Cardiac muscle cell (in vitro differentiated cells and primary cell): ENCODE results near the gene TMEM208. TPM values are rescaled to one million over a fixed set of nuclear protein-coding genes. Genes with fewer than 3 reads are reported as not detected.

Source experiments
- DNase-seq, 2 donors: peaks; one replicate each; pipeline versions ENCODE4 v3.0.0 to v3.0.0-alpha.2; 2010 to 2017; ENCODE audit warnings: low read depth in 1 of 2, low spot score in 1 of 2
- H3K27ac ChIP-seq: fragments of 200-600 bp; sonication (generic); 2 replicates; pipeline ENCODE4 v1.5.1; 2016
- H3K27me3 ChIP-seq: fragments of 200-600 bp; sonication (generic); 2 replicates; pipeline ENCODE4 v1.6.0; 2016; ENCODE audit warnings: control low read depth
- H3K36me3 ChIP-seq: fragments of 200-600 bp; sonication (generic); 2 replicates; pipeline ENCODE4 v1.5.1; 2016; ENCODE audit warnings: control low read depth
- H3K4me1 ChIP-seq: fragments of 200-600 bp; sonication (generic); 2 replicates; pipeline ENCODE4 v1.8.1; 2017; ENCODE audit warnings: low read depth, mild to moderate bottlenecking, mixed run types
- H3K4me3 ChIP-seq: fragments of 200-600 bp; sonication (generic); 2 replicates; pipeline ENCODE4 v1.5.1; 2016; ENCODE audit warnings: mild to moderate bottlenecking
- H3K9me3 ChIP-seq: fragments of 200-600 bp; sonication (generic); 2 replicates; pipeline ENCODE4 v1.5.1; 2017; ENCODE audit warnings: low read depth, mild to moderate bottlenecking, control low read depth
- polyA plus RNA-seq: library from polyadenylated mRNA; unstranded; fragments of >200 nt; fragmentation: Nextera tagmentation; extraction: Ambion mirVana; gene quantifications from 2 replicates; pipeline ENCODE4 v1.2.1, GENCODE V29; 2016
- total RNA-seq: library from RNA; depleted of rRNA; stranded (reverse); fragments of >200 nt; gene quantifications from 2 replicates; pipeline ENCODE4 v1.2.3, GENCODE V29; 2016
- TF ChIP-seq, protein P1 (sequence below): IDR thresholded peaks from 2 replicates; pipeline ENCODE4 v1.5.1; 2012; ENCODE audit warnings: low read depth, mild to moderate bottlenecking, low read length

The TMEM208 gene
- total and polyA plus RNA-seq, 2 experiments from 2014 or later: 29.6 to 89.0 TPM

DNA sequence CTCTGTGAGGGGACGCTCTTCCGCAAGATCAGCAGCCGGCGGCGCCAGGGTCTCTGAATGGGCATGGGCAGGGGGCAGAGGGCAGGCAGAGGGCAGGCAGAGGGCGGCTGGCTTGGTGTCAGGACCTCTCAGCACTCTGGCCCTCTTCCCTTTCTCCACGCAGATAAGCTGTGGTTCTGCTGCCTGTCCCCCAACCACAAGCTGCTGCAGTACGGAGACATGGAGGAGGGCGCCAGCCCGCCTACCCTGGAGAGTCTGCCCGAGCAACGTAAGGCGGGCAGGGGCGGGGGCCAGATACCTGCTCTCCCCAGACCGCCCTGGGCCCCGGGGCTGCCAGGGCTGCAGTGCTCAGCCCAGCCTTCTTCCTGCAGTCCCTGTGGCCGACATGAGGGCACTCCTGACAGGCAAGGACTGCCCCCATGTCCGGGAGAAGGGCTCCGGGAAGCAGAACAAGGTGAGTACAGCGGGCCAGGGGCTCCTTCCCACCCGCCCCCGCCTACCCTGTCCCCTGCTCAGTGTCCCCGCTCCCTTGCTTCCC is 23.9 kb upstream of the TMEM208 start:
- Histone ChIP-seq H3K36me3 (peaks cover 6% of the 10 kb centered on the region), H3K4me3 (no peak overlapping the region), H3K27me3 (no peaks in the 10 kb centered on the region), H3K9me3 (no peaks in the 10 kb centered on the region), H3K4me1 (no peaks in the 10 kb centered on the region), H3K27ac (no peak overlapping the region)
- TF ChIP-seq, protein P1, sequence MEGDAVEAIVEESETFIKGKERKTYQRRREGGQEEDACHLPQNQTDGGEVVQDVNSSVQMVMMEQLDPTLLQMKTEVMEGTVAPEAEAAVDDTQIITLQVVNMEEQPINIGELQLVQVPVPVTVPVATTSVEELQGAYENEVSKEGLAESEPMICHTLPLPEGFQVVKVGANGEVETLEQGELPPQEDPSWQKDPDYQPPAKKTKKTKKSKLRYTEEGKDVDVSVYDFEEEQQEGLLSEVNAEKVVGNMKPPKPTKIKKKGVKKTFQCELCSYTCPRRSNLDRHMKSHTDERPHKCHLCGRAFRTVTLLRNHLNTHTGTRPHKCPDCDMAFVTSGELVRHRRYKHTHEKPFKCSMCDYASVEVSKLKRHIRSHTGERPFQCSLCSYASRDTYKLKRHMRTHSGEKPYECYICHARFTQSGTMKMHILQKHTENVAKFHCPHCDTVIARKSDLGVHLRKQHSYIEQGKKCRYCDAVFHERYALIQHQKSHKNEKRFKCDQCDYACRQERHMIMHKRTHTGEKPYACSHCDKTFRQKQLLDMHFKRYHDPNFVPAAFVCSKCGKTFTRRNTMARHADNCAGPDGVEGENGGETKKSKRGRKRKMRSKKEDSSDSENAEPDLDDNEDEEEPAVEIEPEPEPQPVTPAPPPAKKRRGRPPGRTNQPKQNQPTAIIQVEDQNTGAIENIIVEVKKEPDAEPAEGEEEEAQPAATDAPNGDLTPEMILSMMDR: no peak
- no peak for DNase-seq

DNA sequence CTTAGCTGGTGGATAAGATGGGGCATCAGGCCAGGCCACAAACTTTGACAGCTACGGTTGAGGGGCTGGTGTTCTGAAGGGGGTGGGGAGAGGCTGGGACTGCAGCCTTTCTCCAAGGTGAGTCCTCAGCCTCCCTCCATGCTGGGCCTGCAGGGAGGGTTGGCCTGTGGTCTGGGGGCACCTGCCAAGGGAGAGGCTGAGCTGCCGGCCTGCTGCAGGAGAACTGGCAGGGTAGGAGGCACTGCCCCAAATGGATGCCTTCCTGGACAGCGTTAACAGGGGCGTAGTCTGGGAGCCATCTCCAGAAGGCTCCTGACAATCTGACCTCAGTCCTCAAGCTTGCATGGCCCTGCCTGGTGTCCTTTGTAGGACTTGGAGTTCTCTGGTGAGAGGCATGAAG is 22.9 kb upstream of the TMEM208 start:
- no peaks in the 10 kb centered on the region for H3K9me3 ChIP-seq
- H3K27me3 ChIP-seq: no peaks in the 10 kb centered on the region
- no peaks in the 10 kb centered on the region for H3K4me1 ChIP-seq
- TF ChIP-seq, protein P1: no peak
- H3K4me3 ChIP-seq: no peak overlapping the region
- DNase-seq: no peak
- no peak overlapping the region for H3K27ac ChIP-seq
- peaks cover 2% of the 10 kb centered on the region for H3K36me3 ChIP-seq

DNA sequence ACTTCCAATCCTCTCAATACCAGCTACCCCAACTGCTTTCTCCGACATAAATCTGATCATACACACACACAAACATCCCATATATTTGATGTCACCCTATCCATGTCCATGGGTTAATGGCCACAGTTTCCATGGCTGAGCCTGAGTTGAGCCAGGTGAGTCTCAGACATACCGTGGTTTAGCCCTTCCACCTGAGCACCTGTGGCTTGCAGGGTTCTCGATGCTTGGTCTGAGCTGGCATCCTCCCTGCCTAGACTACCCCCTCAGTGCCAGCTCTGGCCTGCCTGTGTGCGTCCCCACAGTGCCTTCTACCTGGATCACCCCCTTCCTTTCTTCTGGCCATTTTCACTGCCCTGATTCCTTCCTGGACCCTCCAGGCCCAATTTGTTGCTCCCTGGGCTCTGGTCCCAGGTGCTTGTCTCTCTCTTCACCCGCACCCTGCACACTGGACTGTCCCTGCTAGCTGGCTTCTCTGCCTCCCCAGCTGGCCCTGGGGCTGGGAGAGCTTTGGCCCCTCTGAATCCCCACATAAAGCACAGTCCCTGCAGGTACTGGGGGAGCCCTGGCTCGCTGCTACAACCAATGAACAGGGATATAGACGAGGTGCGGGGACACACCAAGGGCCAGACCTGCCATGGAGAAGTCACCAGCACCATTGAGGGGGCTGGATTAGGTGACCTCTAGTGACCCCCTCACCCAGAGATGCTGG is 20.6 kb upstream of the TMEM208 start:
- no peak for DNase-seq
- TF ChIP-seq, protein P1: no peak
- H3K27ac ChIP-seq: no peak overlapping the region
- no peaks in the 10 kb centered on the region for H3K4me1 ChIP-seq
- H3K27me3 ChIP-seq: no peaks in the 10 kb centered on the region
- no peak overlapping the region for H3K4me3 ChIP-seq
- peaks cover 2% of the 10 kb centered on the region for H3K36me3 ChIP-seq
- no peaks in the 10 kb centered on the region for H3K9me3 ChIP-seq

DNA sequence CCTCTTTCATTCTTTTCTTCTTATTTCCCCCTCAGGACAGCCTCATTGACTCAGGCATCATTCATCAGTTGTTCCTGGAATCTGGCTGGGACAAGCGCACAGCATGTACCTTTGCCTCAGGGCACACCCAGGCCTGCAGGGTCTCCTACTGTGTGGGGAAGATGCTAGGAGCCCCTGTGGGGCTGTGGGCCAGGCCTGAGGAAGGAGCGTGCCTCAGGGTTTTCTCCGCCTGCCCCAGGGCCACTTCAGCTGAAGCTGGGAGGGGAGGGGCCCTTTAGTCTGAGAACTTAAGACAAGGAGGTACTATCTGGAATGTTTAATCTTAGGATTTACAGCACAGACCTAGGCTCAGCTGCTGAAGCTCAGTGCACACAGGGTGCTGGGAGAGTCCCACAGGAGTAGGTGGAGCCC is 20.1 kb upstream of the TMEM208 start:
- Histone ChIP-seq H3K4me1 (no peaks in the 10 kb centered on the region), H3K4me3 (no peak overlapping the region), H3K9me3 (no peaks in the 10 kb centered on the region), H3K36me3 (peaks cover 2% of the 10 kb centered on the region), H3K27ac (no peak overlapping the region), H3K27me3 (no peaks in the 10 kb centered on the region)
- DNase-seq: no peak
- TF ChIP-seq, protein P1: no peak

DNA sequence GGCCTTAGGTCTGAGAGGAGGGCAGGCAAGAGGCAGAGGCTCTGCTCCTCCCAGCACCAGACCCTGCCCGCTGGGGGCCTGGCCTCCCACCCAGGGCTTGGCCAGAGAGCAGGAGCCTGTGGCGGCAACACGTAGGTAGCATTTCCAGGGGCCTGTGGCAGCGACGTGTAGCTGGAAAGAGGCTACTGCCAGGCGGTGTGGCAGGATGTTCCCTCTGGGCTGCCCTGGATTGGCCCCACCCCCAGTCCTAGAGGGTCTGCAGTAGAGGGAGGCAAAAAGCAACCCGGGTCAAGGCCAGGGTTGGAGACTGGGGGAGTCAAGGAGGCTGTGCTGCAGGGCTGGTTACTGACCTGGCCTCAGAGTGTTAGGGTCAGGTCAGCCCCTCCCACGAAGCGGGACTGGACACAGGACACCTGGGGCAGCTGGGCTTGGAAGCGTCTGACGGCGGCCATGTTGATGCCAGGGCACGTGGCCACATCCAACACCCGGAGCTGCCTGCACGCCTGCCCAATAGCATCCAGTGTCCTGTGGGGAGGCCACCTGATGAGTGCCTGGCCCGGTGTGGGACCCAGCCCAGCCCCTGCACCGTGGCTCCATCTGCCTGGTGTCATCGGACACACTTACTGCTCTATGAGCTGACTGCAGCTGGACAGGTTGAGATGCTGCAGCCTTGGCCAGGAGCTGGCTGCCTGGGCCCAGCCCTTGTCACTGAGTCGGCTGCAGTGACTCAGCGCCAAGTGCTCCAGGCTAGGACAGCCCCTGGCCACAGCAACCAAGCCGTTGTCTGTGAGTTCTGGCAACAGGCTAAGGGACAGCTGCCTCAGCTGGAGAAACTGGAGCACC is 19.5 kb upstream of the TMEM208 start:
- DNase-seq: no peak
- no peak overlapping the region for H3K4me3 ChIP-seq
- H3K36me3 ChIP-seq: peaks cover 2% of the 10 kb centered on the region
- no peaks in the 10 kb centered on the region for H3K4me1 ChIP-seq
- H3K27me3 ChIP-seq: no peaks in the 10 kb centered on the region
- no peak overlapping the region for H3K27ac ChIP-seq
- no peaks in the 10 kb centered on the region for H3K9me3 ChIP-seq
- TF ChIP-seq, protein P1: no peak
